Stimulated activated CD4-positive, alpha-beta T cell treated with anti-CD3 and anti-CD28 coated beads, Interleukin-1b, Interleukin-23, amount 100 ng/mL, for 24 hours (primary cell): Measurements from ENCODE around the gene BTBD16.

Experiments
- DNase-seq, 4 experiments: peaks; one replicate each; pipeline ENCODE4 v3.0.0-alpha.2; 2020; ENCODE audit warnings: low read depth in 4 of 4, low spot score in 1 of 4

BTBD16 gene

DNA sequence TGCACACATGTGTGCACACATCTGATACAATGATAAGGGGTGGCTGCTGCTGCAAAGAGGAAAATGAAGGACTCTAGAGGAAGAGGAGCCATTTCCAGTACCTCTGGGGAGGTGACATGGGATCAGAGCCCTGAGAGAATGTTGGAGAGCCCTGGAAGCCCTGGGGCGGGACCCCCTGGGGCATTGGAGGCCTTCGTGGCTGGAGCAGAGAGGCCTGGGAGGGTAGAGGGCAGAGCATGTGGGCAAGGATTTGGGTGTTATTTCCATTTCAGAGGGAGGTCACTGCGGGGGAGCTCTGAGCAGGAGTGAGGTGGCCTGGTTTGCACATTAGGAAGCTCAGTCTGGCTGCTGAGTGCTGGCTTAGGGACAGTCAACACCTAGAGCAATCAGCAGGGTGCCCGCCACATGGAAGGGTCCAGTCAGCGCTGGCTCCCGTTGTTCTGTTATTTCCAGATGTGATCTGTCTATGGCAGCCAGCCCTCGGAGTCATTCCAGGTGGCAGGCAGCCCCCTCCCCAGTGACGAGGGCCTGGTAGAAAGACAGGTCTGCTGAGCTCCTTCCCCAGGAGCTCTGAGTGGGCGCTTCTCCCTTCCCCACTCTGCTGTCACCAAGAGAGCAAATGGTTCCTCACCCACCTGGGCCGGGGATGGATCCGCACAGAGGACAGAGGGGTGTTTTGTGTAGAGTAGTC is 24.1 kb upstream of the BTBD16 start:
- DNase-seq = no peak

- no peak for DNase-seq
Measured at GRCh38 chr10:122248356-122249302, 22.5 kb upstream of the BTBD16 start.

DNA sequence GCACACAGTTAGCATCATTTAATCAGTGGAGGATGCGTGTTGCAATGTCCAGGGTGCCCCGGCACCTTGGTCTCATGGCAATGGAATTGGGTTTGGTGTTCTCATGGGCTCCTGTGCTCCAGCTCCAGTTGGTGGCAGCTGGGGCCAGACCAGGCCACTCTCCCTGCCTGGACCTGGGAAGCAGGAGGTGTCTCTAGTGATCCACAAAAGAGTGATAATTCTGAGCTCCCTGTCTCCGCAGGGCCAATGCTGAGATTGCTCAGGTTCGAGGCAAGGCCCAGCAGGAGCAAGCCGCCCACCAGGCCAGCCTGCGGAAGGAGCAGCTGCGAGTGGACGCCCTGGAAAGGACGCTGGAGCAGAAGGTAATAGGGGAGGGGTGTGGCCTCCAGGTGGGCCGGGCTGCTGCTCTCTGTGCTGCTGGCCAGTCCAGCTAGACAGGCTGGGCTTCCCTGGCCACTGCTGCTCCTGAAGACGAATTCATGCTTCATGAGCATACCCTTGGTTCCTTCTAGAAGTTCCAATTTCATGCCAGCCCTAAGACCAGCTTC is 21.7 kb upstream of the BTBD16 start:
- no peak for DNase-seq

GRCh38 chr10:122249991-122250750 is 20.9 kb upstream of the BTBD16 start:
- DNase-seq = no peak

- no peak for DNase-seq
Measured at GRCh38 chr10:122251459-122252255, 19.4 kb upstream of the BTBD16 start.

DNA sequence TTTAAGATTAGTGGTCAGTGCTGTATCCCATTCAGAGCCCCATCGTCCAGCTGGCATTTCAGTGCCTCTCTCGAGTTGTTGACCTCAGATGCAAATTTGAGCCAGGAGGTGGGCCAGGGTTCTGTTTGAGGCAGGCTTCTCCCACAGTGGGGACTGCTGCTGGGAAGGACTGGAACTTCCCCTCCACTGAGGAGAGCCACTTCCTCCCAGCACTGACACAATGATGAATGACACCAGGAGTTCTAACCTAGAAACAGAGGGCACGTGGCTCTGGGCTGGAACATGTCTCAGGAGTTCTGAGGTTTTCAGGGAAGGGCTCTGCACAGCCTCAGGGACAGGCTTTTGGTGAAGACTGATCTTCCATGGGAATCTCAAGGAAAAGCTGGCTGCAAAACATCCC is 18.3 kb upstream of the BTBD16 start:
- no peak for DNase-seq

GRCh38 chr10:122253605-122254004 is 17.5 kb upstream of the BTBD16 start:
- no peak for DNase-seq

DNA sequence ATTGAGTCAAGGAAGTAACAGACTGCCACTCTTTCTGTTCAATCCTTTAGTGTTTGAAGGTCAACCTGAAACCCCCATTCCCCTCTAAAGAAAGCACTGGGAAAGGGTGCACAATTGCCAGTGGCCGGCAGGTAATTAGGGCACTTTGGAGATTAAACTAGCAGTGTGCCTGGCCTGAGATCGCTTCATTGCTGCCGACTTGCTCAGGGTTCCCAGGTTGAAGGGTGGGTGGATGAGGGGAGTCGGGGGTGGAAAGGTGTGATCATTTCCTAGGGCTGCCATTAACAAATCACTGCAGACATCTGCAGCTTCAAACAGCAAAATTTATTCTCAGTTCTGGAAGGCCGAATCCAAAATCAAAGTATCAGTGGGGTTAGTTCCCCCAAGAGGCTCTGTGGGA is 16.3 kb upstream of the BTBD16 start:
- DNase-seq = no peak

GRCh38 chr10:122255509-122256301 is 15.4 kb upstream of the BTBD16 start:
- DNase-seq = no peak

DNA sequence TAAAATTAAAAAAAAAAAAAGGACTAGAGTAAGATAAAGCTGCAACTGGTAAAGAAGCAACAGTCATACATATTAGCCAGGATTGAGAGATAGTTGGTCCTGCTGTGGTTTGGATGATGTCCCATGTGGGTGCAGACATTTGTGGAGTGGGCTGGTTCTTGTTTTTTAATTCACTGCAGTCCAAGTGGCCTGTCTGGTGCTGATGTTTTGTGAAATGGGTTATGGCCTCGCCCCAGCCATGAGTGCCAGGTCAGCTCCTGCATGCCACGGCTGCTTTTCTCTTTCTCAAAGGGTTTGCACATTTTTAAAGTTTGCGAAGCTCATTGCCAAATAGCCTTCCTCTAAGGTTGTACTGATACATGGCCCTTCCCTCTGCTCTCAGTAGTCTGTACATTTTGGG is 14.1 kb upstream of the BTBD16 start:
- no peak for DNase-seq

GRCh38 chr10:122258136-122259074 is 12.7 kb upstream of the BTBD16 start:
- DNase-seq = no peak

GRCh38 chr10:122259075-122259466 is 12.0 kb upstream of the BTBD16 start:
- no peak for DNase-seq

DNA sequence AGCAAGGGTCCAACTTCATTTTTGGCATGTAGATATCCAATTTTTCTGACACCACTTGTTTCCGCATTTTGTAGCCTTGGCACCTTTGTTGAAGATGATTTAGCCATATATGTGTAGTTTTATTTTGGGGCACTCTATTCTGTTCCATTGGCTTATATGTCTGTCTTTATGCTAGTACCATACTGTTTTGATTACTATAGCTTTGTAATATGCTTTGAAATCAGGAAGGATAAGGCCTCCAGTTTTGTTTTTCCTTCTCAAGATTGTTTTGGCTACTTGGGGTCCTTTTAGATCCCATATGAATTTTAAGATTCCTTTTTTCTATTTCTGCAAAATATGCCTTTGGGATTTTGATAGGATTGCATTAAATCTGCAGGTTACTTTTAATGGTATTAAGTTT is 9.5 kb upstream of the BTBD16 start:
- no peak for DNase-seq

DNA sequence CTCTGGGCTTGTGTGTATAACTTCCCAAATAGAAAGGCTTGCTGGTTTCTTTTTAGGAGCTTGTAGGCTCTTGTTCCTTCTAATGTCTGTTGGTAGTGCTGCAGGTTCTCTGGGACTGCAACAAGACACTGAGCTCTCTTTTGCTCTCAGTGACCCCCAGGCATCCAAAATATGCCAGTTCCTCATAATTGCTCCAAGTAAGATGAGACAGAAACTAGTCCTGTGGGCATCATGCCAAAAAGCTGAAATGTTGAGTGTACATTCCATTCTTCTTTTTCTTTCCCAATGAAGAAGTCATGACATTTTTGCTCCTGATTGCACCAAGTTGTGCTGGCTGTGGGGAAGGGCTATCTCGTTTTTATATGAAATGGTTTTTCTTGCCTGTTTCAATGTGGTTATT is 7.1 kb upstream of the BTBD16 start:
- no peak for DNase-seq

GRCh38 chr10:122264436-122264835 is 6.7 kb upstream of the BTBD16 start:
- DNase-seq = no peak

GRCh38 chr10:122264931-122265330 is 6.2 kb upstream of the BTBD16 start:
- no peak for DNase-seq

GRCh38 chr10:122265896-122266295 is 5.2 kb upstream of the BTBD16 start:
- no peak for DNase-seq

- peak; percentile 18 to 31 (median 20) for DNase-seq
Measured at GRCh38 chr10:122267849-122268737, 3.0 kb upstream of the BTBD16 start.
